IMR-90 (cell line): Measurements from ENCODE around the gene SNX27. TPM values are rescaled to one million over a fixed set of nuclear protein-coding genes. Genes with fewer than 3 reads are reported as not detected.
A peak's percentile ranks its signal among the peaks of the same experiment; 100 is the strongest.

Experiments used
- ATAC-seq: fragments of 200-7000 bp; cut with Tn5 transposase; 2 replicates; pipeline ENCODE4 v1.9.1; 2020; ENCODE audit warnings: low read depth, mild to moderate bottlenecking, moderate library complexity
- BruUV-seq: library from RNA; stranded (reverse); fragments of 400-500 nt; replicated peaks from 2 replicates; lab custom pipeline; 2021; lab: Mats Ljungman, UMichigan
- CTCF ChIA-PET: fragments of 300-600 bp; formaldehyde crosslinking; extraction: SDS; loops from one replicate; lab custom pipeline; 2021; ENCODE audit warnings: antibody characterized with exemption; lab: Yijun Ruan, JAX
- POLR2A ChIA-PET: fragments of 300-600 bp; sonication (Branson Sonifier 250); formaldehyde crosslinking; loops from one replicate; lab custom pipeline; 2022; ENCODE audit warnings: antibody characterized with exemption; ENCODE audit not compliant: unreplicated experiment; lab: Charles Lee
- DNase-seq: peaks from one replicate; pipeline ENCODE4 v3.0.0; 2013
- H2AFZ ChIP-seq: replicated peaks from 2 replicates; pipeline ENCODE3; 2013; ENCODE audit warnings: low read length, mild to moderate bottlenecking; ENCODE audit not compliant: poor library complexity
- H2AK5ac ChIP-seq: 2 replicates; pipeline ENCODE4 v1.6.1; 2013; ENCODE audit warnings: low read depth, low read length, inconsistent platforms
- H2AK9ac ChIP-seq: replicated peaks from 2 replicates; pipeline ENCODE3; 2013; ENCODE audit warnings: mild to moderate bottlenecking, low read depth, low read length, moderate library complexity; ENCODE audit not compliant: poor library complexity
- H2BK120ac ChIP-seq: 2 replicates; pipeline ENCODE4 v1.6.1; 2013; ENCODE audit warnings: low read depth, low read length, inconsistent platforms
- H2BK15ac ChIP-seq: 3 replicates; pipeline ENCODE4 v1.6.1; 2013; ENCODE audit warnings: low read depth, low read length, inconsistent platforms
- H2BK20ac ChIP-seq: 2 replicates; pipeline ENCODE4 v1.6.1; 2013; ENCODE audit warnings: low read depth, mild to moderate bottlenecking, inconsistent platforms, low read length, moderate library complexity
- H2BK5ac ChIP-seq: 2 replicates; pipeline ENCODE4 v1.6.1; 2013; ENCODE audit warnings: mild to moderate bottlenecking, low read depth, low read length, inconsistent platforms; ENCODE audit not compliant: poor library complexity, severe bottlenecking
- H3K14ac ChIP-seq: replicated peaks from 2 replicates; pipeline ENCODE4 v1.6.1; 2013; ENCODE audit warnings: low read depth, low read length, inconsistent platforms
- H3K18ac ChIP-seq: 2 replicates; pipeline ENCODE4 v1.6.1; 2013; ENCODE audit warnings: low read depth, low read length, control low read depth
- H3K23ac ChIP-seq: 2 replicates; pipeline ENCODE4 v1.6.1; 2013; ENCODE audit warnings: low read depth, low read length, inconsistent platforms
- H3K27ac ChIP-seq: 2 replicates; pipeline ENCODE4 v1.5.1; 2013; ENCODE audit warnings: mild to moderate bottlenecking, control low read depth, low read length; ENCODE audit not compliant: insufficient read depth
- H3K27me3 ChIP-seq: 2 replicates; pipeline ENCODE4 v1.6.1; 2013; ENCODE audit warnings: low read length; ENCODE audit not compliant: control insufficient read depth, insufficient read depth
- H3K36me3 ChIP-seq: 2 replicates; pipeline ENCODE4 v1.6.1; 2013; ENCODE audit warnings: low read length, mixed read lengths; ENCODE audit not compliant: control insufficient read depth, insufficient read depth
- H3K4ac ChIP-seq: 2 replicates; pipeline ENCODE4 v1.6.1; 2013; ENCODE audit warnings: low read depth, low read length, inconsistent platforms
- H3K4me1 ChIP-seq: 2 replicates; pipeline ENCODE4 v1.6.1; 2013; ENCODE audit warnings: low read length, mixed read lengths; ENCODE audit not compliant: control insufficient read depth, insufficient read depth
- H3K4me2 ChIP-seq: 2 replicates; pipeline ENCODE4 v1.6.1; 2013; ENCODE audit warnings: low read depth, mild to moderate bottlenecking, control low read depth, low read length, moderate library complexity
- H3K4me3 ChIP-seq: 2 replicates; pipeline ENCODE4 v1.5.1; 2013; ENCODE audit warnings: low read depth, mild to moderate bottlenecking, control low read depth, low read length, moderate library complexity; ENCODE audit not compliant: insufficient read depth
- H3K56ac ChIP-seq: 2 replicates; pipeline ENCODE4 v1.6.1; 2013; ENCODE audit warnings: low read length, inconsistent platforms; ENCODE audit not compliant: insufficient read depth; ENCODE audit errors: extremely low read depth
- H3K79me1 ChIP-seq, 2 experiments: 2 replicates each; pipeline ENCODE4 v1.6.1; 2013; ENCODE audit warnings: low read length in 2 of 2, inconsistent platforms in 1 of 2, low read depth in 1 of 2
- H3K9ac ChIP-seq: 2 replicates; pipeline ENCODE4 v1.6.1; 2013; ENCODE audit warnings: low read depth, low read length, control low read depth
- H3K9me1 ChIP-seq: 2 replicates; pipeline ENCODE4 v1.6.1; 2013; ENCODE audit warnings: low read length, inconsistent platforms; ENCODE audit not compliant: insufficient read depth
- H3K9me3 ChIP-seq: 2 replicates; pipeline ENCODE4 v1.6.1; 2013; ENCODE audit warnings: low read length; ENCODE audit not compliant: control insufficient read depth, insufficient read depth
- H4K20me1 ChIP-seq: 2 replicates; pipeline ENCODE4 v1.6.1; 2013; ENCODE audit warnings: low read length, inconsistent platforms; ENCODE audit not compliant: insufficient read depth
- H4K5ac ChIP-seq: 2 replicates; pipeline ENCODE4 v1.6.1; 2013; ENCODE audit warnings: mild to moderate bottlenecking, low read depth, low read length, control low read depth
- H4K8ac ChIP-seq, 2 experiments: 2 replicates each; pipeline ENCODE4 v1.6.1; 2013; ENCODE audit warnings: low read depth in 2 of 2, low read length in 2 of 2, control low read depth in 1 of 2, inconsistent platforms in 1 of 2
- H4K91ac ChIP-seq: 2 replicates; pipeline ENCODE4 v1.6.1; 2013; ENCODE audit warnings: low read depth, low read length, inconsistent platforms; ENCODE audit not compliant: insufficient read depth
- CEBPB ChIP-seq: IDR thresholded peaks from 2 replicates; pipeline ENCODE4 v1.6.1; 2012; ENCODE audit warnings: low read depth, low read length, improper control_type of control experiment
- MAZ ChIP-seq: IDR thresholded peaks from 2 replicates; pipeline ENCODE4 v1.6.1; 2012; ENCODE audit warnings: low read depth, mild to moderate bottlenecking, low read length, improper control_type of control experiment, moderate library complexity, borderline replicate concordance
- RAD21 ChIP-seq: IDR thresholded peaks from 2 replicates; pipeline ENCODE4 v1.6.1; 2012; ENCODE audit warnings: low read length, improper control_type of control experiment
- RCOR1 ChIP-seq: IDR thresholded peaks from 2 replicates; pipeline ENCODE4 v1.6.1; 2012; ENCODE audit warnings: mild to moderate bottlenecking, low read length, improper control_type of control experiment; ENCODE audit not compliant: insufficient replicate concordance
- WGBS, 2 experiments: methylation state at CpG; one replicate each; pipeline versions ENCODE4 v1.1.5 to v1.1.7; 2013; ENCODE audit warnings: missing lambda C conversion rate in 2 of 2; ENCODE audit not compliant: insufficient read length in 1 of 2; ENCODE audit errors: extremely low coverage in 2 of 2; 5-methylcytosine and 5-hydroxymethylcytosine counted together
- dilution Hi-C: fragments of 300-500 bp; cut with HindIII; formaldehyde crosslinking; loops from one replicate; pipeline ENCODE4 v1.14.3; 2018; ENCODE audit warnings: low sequenced_read_pairs; ENCODE audit not compliant: unreplicated experiment
- in situ Hi-C: fragments of 300-500 bp; cut with MboI; formaldehyde crosslinking; loops from 3 replicates; pipeline ENCODE4 v1.14.3; 2019; ENCODE audit warnings: low sequenced_read_pairs, inconsistent platforms, mixed read lengths
- intact Hi-C: fragments of 100-400 bp; cut with micrococcal nuclease; formaldehyde crosslinking; loops from 2 replicates; pipeline ENCODE4 v1.10.0; 2022
- polyA plus RNA-seq, 3 experiments: library from polyadenylated mRNA; depleted of rRNA; stranded (reverse); fragments of >200 nt; gene quantifications; 2 replicates each; pipeline ENCODE4 v1.2.3, GENCODE V29; 2012; ENCODE audit warnings: low replicate concordance in 1 of 3
- total RNA-seq: library from RNA; depleted of rRNA; stranded (reverse); fragments of >200 nt; gene quantifications from 2 replicates; pipeline ENCODE4 v1.2.3, GENCODE V29; 2012
- TF ChIP-seq, protein P1 (sequence below): fragments of 150-350 bp; IDR thresholded peaks from 2 replicates; pipeline ENCODE4 v1.6.1; 2017; ENCODE audit warnings: mild to moderate bottlenecking, antibody characterized with exemption, low read length, low read depth

Gene SNX27
- total and polyA plus RNA-seq, 2 of the 4 experiments (the other 2 are of a cell fraction): 12.3 to 25.6 TPM

DNA sequence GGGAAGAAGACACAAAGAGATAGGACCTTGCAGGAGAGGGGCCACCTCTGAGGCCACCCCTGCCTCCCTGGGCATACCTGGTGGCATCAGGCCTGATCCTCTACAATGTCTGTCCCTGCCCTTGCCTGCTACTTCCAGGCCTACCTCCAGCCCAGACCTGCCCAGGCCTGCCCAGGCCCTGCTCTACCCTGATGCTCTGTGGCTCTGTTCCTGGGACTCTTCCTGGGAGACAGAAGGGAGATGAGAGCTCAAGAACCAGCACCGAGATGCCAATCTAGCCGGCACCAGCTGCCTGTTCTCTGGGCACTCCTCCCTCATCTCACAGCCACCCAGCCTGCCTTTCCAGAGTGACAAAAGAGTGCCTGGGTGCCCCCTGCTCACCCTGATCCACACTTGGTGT, 102.0 kb downstream of the SNX27 start (continued):
- TF ChIP-seq RCOR1 (no peak), RAD21 (no peak)
- TF ChIP-seq, protein P1, sequence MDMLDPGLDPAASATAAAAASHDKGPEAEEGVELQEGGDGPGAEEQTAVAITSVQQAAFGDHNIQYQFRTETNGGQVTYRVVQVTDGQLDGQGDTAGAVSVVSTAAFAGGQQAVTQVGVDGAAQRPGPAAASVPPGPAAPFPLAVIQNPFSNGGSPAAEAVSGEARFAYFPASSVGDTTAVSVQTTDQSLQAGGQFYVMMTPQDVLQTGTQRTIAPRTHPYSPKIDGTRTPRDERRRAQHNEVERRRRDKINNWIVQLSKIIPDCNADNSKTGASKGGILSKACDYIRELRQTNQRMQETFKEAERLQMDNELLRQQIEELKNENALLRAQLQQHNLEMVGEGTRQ: no peak

DNA sequence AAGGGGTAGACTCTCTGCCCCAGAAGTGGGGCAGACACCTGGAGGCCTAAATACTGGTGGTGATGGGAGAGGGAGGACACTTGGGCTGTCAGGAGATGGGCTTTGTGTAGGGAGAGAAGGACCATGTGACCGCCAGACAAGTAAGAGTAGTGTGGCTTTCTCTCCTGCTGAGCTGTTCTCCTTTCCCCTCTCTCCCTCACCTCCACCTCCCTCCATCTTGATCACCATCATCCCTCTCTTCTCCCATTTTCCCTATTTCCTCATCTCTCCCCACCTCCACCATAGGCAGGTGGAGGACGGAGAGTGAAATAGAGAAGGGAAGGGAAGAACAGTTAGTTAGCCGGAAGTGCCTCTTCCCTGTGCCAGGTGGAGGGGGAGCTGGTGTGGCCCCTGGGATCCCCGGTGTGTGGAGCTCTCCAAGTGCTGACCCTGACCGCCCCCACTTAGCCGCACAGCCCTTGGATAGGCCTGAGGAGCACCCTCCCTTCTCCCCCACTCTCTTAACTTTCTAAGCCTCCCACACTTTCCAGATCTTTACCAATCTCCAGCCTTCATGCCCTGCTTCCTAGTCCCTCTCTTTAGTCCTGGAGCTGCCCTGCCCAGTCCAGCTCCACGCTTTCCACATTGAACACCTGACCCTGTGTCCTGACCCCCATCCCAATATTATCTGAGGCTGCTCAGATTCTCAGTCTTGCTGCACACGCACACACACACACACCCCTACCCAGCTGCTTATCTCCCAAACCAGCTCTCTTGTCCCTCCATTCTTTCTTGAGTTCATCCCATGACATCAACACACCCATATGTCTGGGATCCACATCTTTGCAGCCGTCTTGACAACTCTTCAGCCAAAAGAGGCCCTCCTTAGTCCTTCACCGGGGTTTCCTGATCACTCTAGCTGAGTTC, 103.2 kb downstream of the SNX27 start:
- H4K5ac ChIP-seq: no peak overlapping the region
- dilution Hi-C loops (no loop called here), in situ Hi-C loops (no loop called here), intact Hi-C loops (no loop called here)
- no peak for DNase-seq
- H3K23ac ChIP-seq: no peak overlapping the region
- peak overlapping the region; percentile 43 for H2AFZ ChIP-seq
- no peak overlapping the region for H2AK9ac ChIP-seq
- H3K79me1 ChIP-seq: no peaks in the 10 kb centered on the region
- no peak overlapping the region for H4K8ac ChIP-seq
- BruUV-seq: no TSS peak
- H2BK20ac ChIP-seq: no peak overlapping the region
- no peaks in the 10 kb centered on the region for H3K9me3 ChIP-seq
- no peak overlapping the region for H2BK5ac ChIP-seq
- WGBS, 2 experiments: 41% methylated on average over 4 of the region's 10 CpGs; no CpG with 5 or more reads in 1 of the 2 experiments
- no peak overlapping the region for H2AK5ac ChIP-seq
- H3K4me1 ChIP-seq: no peaks in the 10 kb centered on the region
- no peak overlapping the region for H3K14ac ChIP-seq
- no peaks in the 10 kb centered on the region; the same call in 1 of the 2 replicates for H4K20me1 ChIP-seq
- TF ChIP-seq MAZ: no peak
- TF ChIP-seq CEBPB: no peak
- no peak overlapping the region for H2BK120ac ChIP-seq
- H3K4ac ChIP-seq: no peak overlapping the region
- H3K36me3 ChIP-seq: no peaks in the 10 kb centered on the region
- ChIA-PET POLR2A (no interaction called here), CTCF (no interaction called here)
- peaks cover 85% of the 10 kb centered on the region for H3K27me3 ChIP-seq
- no peak overlapping the region for H3K27ac ChIP-seq
- H3K18ac ChIP-seq: no peak overlapping the region
- H3K4me2 ChIP-seq: no peak overlapping the region
- ATAC-seq: no peak
- H3K4me3 ChIP-seq: no peak overlapping the region
- no peak overlapping the region for H3K9ac ChIP-seq
- H3K56ac ChIP-seq: no peak overlapping the region
- H3K9me1 ChIP-seq: no peaks in the 10 kb centered on the region
- H2BK15ac ChIP-seq: no peak overlapping the region
- no peak overlapping the region for H4K91ac ChIP-seq
